Measurements from ENCODE around the gene TMEM74B.

DNA sequence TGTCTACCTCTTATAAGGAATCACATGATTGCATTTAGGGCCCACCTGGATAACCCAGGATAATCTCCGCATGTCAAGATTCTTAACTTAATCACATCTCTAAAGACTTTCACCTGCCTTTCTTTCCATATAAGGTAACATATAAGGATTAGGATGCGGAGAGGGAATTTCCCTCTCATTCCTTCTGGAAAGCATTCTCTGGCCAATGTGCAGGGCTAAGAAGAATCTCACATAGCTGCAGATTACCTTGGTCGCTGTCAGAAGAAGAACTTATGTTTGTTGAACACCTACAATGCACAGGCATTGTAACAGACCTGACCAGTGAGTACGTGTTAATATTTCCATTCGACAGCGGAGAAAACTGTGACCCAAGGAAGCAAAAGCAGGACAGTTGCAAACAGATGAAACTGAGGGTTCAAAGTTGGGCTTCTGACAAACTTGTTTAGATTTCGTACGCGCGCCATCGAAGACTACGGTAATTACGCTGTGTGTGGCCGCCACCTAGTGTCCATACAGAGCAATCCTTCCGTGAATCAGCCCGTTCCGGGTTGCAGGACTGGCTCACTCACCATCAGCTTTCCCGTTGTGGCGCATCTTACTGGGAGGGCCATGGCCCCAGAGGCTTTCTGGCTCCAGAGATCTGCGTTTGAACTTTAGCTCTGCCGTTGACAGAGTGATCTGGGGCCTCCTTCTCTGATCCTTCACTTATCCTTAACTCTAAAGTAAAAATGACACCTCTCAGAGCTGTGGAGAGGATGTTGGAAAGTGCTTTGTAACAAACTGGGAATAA lies 28.0 kb upstream of the TMEM74B start:
- TF ChIP-seq HNF4A (conservative IDR thresholded peaks at IDR 0.05) (no peak), YY1 (IDR thresholded peaks at IDR 0.05) (no peak), JUND (IDR thresholded peaks at IDR 0.05) (no peak), TAF1 (conservative IDR thresholded peaks at IDR 0.05) (no peak), EGR1 (IDR thresholded peaks at IDR 0.05; ENCODE audit: low read depth in 2 of 2) (no peak), RAD21 (IDR thresholded peaks at IDR 0.05) (peak; percentile 94 to 97), GABPA (IDR thresholded peaks at IDR 0.05 in 1 of 2, conservative IDR thresholded peaks at IDR 0.05 in 1 of 2) (no peak)
- TF ChIP-seq, protein P1, sequence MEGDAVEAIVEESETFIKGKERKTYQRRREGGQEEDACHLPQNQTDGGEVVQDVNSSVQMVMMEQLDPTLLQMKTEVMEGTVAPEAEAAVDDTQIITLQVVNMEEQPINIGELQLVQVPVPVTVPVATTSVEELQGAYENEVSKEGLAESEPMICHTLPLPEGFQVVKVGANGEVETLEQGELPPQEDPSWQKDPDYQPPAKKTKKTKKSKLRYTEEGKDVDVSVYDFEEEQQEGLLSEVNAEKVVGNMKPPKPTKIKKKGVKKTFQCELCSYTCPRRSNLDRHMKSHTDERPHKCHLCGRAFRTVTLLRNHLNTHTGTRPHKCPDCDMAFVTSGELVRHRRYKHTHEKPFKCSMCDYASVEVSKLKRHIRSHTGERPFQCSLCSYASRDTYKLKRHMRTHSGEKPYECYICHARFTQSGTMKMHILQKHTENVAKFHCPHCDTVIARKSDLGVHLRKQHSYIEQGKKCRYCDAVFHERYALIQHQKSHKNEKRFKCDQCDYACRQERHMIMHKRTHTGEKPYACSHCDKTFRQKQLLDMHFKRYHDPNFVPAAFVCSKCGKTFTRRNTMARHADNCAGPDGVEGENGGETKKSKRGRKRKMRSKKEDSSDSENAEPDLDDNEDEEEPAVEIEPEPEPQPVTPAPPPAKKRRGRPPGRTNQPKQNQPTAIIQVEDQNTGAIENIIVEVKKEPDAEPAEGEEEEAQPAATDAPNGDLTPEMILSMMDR (IDR thresholded peaks at IDR 0.05; ENCODE audit: low read depth, low read length, missing input control): peak; percentile 83
- TF ChIP-seq, protein P2, sequence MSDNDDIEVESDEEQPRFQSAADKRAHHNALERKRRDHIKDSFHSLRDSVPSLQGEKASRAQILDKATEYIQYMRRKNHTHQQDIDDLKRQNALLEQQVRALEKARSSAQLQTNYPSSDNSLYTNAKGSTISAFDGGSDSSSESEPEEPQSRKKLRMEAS (IDR thresholded peaks at IDR 0.05): no peak
- TF ChIP-seq, protein P3, sequence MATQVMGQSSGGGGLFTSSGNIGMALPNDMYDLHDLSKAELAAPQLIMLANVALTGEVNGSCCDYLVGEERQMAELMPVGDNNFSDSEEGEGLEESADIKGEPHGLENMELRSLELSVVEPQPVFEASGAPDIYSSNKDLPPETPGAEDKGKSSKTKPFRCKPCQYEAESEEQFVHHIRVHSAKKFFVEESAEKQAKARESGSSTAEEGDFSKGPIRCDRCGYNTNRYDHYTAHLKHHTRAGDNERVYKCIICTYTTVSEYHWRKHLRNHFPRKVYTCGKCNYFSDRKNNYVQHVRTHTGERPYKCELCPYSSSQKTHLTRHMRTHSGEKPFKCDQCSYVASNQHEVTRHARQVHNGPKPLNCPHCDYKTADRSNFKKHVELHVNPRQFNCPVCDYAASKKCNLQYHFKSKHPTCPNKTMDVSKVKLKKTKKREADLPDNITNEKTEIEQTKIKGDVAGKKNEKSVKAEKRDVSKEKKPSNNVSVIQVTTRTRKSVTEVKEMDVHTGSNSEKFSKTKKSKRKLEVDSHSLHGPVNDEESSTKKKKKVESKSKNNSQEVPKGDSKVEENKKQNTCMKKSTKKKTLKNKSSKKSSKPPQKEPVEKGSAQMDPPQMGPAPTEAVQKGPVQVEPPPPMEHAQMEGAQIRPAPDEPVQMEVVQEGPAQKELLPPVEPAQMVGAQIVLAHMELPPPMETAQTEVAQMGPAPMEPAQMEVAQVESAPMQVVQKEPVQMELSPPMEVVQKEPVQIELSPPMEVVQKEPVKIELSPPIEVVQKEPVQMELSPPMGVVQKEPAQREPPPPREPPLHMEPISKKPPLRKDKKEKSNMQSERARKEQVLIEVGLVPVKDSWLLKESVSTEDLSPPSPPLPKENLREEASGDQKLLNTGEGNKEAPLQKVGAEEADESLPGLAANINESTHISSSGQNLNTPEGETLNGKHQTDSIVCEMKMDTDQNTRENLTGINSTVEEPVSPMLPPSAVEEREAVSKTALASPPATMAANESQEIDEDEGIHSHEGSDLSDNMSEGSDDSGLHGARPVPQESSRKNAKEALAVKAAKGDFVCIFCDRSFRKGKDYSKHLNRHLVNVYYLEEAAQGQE (IDR thresholded peaks at IDR 0.05): no peak
- TF ChIP-seq, protein P4, sequence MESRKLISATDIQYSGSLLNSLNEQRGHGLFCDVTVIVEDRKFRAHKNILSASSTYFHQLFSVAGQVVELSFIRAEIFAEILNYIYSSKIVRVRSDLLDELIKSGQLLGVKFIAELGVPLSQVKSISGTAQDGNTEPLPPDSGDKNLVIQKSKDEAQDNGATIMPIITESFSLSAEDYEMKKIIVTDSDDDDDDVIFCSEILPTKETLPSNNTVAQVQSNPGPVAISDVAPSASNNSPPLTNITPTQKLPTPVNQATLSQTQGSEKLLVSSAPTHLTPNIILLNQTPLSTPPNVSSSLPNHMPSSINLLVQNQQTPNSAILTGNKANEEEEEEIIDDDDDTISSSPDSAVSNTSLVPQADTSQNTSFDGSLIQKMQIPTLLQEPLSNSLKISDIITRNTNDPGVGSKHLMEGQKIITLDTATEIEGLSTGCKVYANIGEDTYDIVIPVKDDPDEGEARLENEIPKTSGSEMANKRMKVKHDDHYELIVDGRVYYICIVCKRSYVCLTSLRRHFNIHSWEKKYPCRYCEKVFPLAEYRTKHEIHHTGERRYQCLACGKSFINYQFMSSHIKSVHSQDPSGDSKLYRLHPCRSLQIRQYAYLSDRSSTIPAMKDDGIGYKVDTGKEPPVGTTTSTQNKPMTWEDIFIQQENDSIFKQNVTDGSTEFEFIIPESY (IDR thresholded peaks at IDR 0.05): no peak
- TF ChIP-seq, protein P5, sequence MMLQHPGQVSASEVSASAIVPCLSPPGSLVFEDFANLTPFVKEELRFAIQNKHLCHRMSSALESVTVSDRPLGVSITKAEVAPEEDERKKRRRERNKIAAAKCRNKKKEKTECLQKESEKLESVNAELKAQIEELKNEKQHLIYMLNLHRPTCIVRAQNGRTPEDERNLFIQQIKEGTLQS (IDR thresholded peaks at IDR 0.05): no peak

All from liver (tissue), 3 donors.